PC-3 (cell line): ENCODE results near the gene PDE9A. TPM values are rescaled to one million over a fixed set of nuclear protein-coding genes. Genes with fewer than 3 reads are reported as not detected.

Experiments
- ATAC-seq: fragments of 200-7000 bp; cut with Tn5 transposase; 2 replicates; pipeline ENCODE4 v1.9.1; 2020; ENCODE audit warnings: mild to moderate bottlenecking, moderate library complexity
- BruUV-seq: library from RNA; stranded (reverse); fragments of 400-500 nt; replicated peaks from 2 replicates; lab custom pipeline; 2021; lab: Mats Ljungman, UMichigan
- CTCF ChIA-PET: fragments of 300-600 bp; sonication (Branson Sonifier 250); formaldehyde crosslinking; loops from one replicate; lab custom pipeline; 2022; ENCODE audit warnings: antibody characterized with exemption; lab: Charles Lee
- POLR2A ChIA-PET: fragments of 300-600 bp; sonication (Branson Sonifier 250); formaldehyde crosslinking; loops from one replicate; lab custom pipeline; 2022; ENCODE audit warnings: antibody characterized with exemption; ENCODE audit not compliant: unreplicated experiment; lab: Charles Lee
- DNase-seq: peaks from one replicate; pipeline ENCODE4 v3.0.0-alpha.2; 2015
- H2AFZ ChIP-seq: fragments of 300-600 bp; sonication (generic); 2 replicates; pipeline ENCODE4 v1.6.0; 2016; ENCODE audit warnings: antibody characterized with exemption, low read length
- H3F3A ChIP-seq: fragments of 300-600 bp; sonication (generic); one replicate; pipeline ENCODE4 v1.6.0; 2017; ENCODE audit warnings: antibody characterized with exemption, low read length, control low read depth, mild to moderate bottlenecking; ENCODE audit not compliant: unreplicated experiment
- H3K27ac ChIP-seq: fragments of 300-600 bp; sonication (generic); 2 replicates; pipeline ENCODE4 v1.5.1; 2016; ENCODE audit warnings: mild to moderate bottlenecking, low read length
- H3K27me3 ChIP-seq: fragments of 300-600 bp; sonication (generic); 2 replicates; pipeline ENCODE4 v1.6.1; 2016; ENCODE audit warnings: low read length, mixed read lengths
- H3K36me3 ChIP-seq: fragments of 300-600 bp; sonication (generic); 2 replicates; pipeline ENCODE4 v1.6.1; 2016; ENCODE audit warnings: low read depth, mixed run types, low read length, mixed read lengths
- H3K4me1 ChIP-seq: fragments of 300-600 bp; sonication (generic); 2 replicates; pipeline ENCODE4 v1.5.1; 2016; ENCODE audit warnings: low read length; ENCODE audit not compliant: insufficient read depth
- H3K4me2 ChIP-seq: fragments of 300-600 bp; sonication (generic); 2 replicates; pipeline ENCODE4 v1.6.0; 2016; ENCODE audit warnings: low read length
- H3K4me3 ChIP-seq: fragments of 300-600 bp; sonication (generic); 2 replicates; pipeline ENCODE4 v1.5.1; 2016; ENCODE audit warnings: mild to moderate bottlenecking, low read length, mixed read lengths
- H3K79me2 ChIP-seq: fragments of 300-600 bp; sonication (generic); 2 replicates; pipeline ENCODE4 v1.6.1; 2017; ENCODE audit warnings: low read length, mixed read lengths
- H3K9ac ChIP-seq: fragments of 300-600 bp; sonication (generic); 2 replicates; pipeline ENCODE4 v1.6.0; 2016; ENCODE audit warnings: mild to moderate bottlenecking, low read length
- H3K9me2 ChIP-seq: fragments of 300-600 bp; sonication (generic); replicated peaks from 2 replicates; pipeline ENCODE4 v1.6.1; 2016; ENCODE audit warnings: mixed run types, low read length, mixed read lengths
- H3K9me3 ChIP-seq: fragments of 300-600 bp; sonication (generic); 2 replicates; pipeline ENCODE4 v1.6.1; 2016; ENCODE audit warnings: low read length, mixed read lengths
- H4K20me1 ChIP-seq: fragments of 300-600 bp; sonication (generic); 2 replicates; pipeline ENCODE4 v1.6.1; 2016; ENCODE audit warnings: low read length, mixed read lengths
- CTCF ChIP-seq: fragments of 300-600 bp; sonication (generic); conservative IDR thresholded peaks from 2 replicates; pipeline ENCODE4 v1.5.1; 2017; ENCODE audit warnings: antibody characterized with exemption, low read depth, mild to moderate bottlenecking, low read length
- EZH2 ChIP-seq: fragments of 300-600 bp; sonication (generic); IDR thresholded peaks from one replicate; pipeline ENCODE4 v1.6.1; 2017; ENCODE audit warnings: antibody characterized with exemption, mild to moderate bottlenecking, low read length; ENCODE audit not compliant: unreplicated experiment
- EZH2phosphoT487 ChIP-seq: fragments of 300-600 bp; sonication (generic); IDR thresholded peaks from 2 replicates; pipeline ENCODE4 v1.6.1; 2018; ENCODE audit warnings: mild to moderate bottlenecking, antibody characterized with exemption, low read length, borderline replicate concordance
- intact Hi-C: fragments of 100-400 bp; cut with micrococcal nuclease; formaldehyde crosslinking; loops from 2 replicates; pipeline ENCODE4 v1.9.0; 2023
- total RNA-seq: library from RNA; depleted of rRNA; stranded (reverse); fragments of >200 nt; gene quantifications from 2 replicates; pipeline ENCODE4 v1.2.3, GENCODE V29; 2014

The PDE9A gene
- total RNA-seq, 1 experiment from 2014 or later: 0.33 TPM

- POLR2A ChIA-PET: interaction anchor here (0.6 kb wide), 1 partner anchor 28 kb away, joined by 3 read pairs; no protein-coding TSS in a partner anchor
- H4K20me1 ChIP-seq: no peaks in the 10 kb centered on the region
- no peaks in the 10 kb centered on the region for H3F3A ChIP-seq
- H3K4me1 ChIP-seq: peaks cover 18% of the 10 kb centered on the region
- intact Hi-C loops: no loop called here
- no peaks in the 10 kb centered on the region for H3K9me3 ChIP-seq
- H3K79me2 ChIP-seq: no peaks in the 10 kb centered on the region
- H3K9me2 ChIP-seq: no peaks in the 10 kb centered on the region
- CTCF ChIA-PET: no interaction called here
- BruUV-seq: no TSS peak
- TF ChIP-seq EZH2 (no peak), EZH2phosphoT487 (no peak), CTCF (no peak)
- no peak overlapping the region for H3K27ac ChIP-seq
- H2AFZ ChIP-seq: no peak overlapping the region
- peaks cover 53% of the 10 kb centered on the region for H3K27me3 ChIP-seq
- DNase-seq (no peak), ATAC-seq (no peak)
- no peak overlapping the region for H3K4me3 ChIP-seq
- H3K36me3 ChIP-seq: no peaks in the 10 kb centered on the region
- no peak overlapping the region for H3K9ac ChIP-seq
- H3K4me2 ChIP-seq: no peak overlapping the region
Observed at GRCh38 chr21:42659416-42660117, 6.1 kb downstream of the PDE9A start.

GRCh38 chr21:42660118-42660470 lies 6.7 kb downstream of the PDE9A start:
- POLR2A ChIA-PET: no interaction called here
- Histone ChIP-seq H3K27ac (no peak overlapping the region), H3K4me3 (no peak overlapping the region), H2AFZ (no peak overlapping the region), H3K9me3 (no peaks in the 10 kb centered on the region), H3K9me2 (no peaks in the 10 kb centered on the region), H3K79me2 (no peaks in the 10 kb centered on the region), H3K27me3 (peaks cover 48% of the 10 kb centered on the region), H3K4me1 (peaks cover 17% of the 10 kb centered on the region), H3K36me3 (no peaks in the 10 kb centered on the region), H4K20me1 (no peaks in the 10 kb centered on the region), H3F3A (no peaks in the 10 kb centered on the region), H3K9ac (no peak overlapping the region), H3K4me2 (no peak overlapping the region)
- ATAC-seq: no peak
- TF ChIP-seq CTCF (no peak), EZH2phosphoT487 (no peak), EZH2 (no peak)
- DNase-seq: no peak
- intact Hi-C loops: no loop called here
- BruUV-seq: no TSS peak
- CTCF ChIA-PET: no interaction called here

- peaks cover 5% of the 10 kb centered on the region; the same call in 1 of the 2 replicates for H3K4me1 ChIP-seq
- H2AFZ ChIP-seq: no peak overlapping the region
- TF ChIP-seq EZH2phosphoT487: no peak
- TF ChIP-seq EZH2: no peak
- no peak for TF ChIP-seq CTCF
- H3F3A ChIP-seq: no peaks in the 10 kb centered on the region
- H3K4me2 ChIP-seq: no peak overlapping the region
- H3K36me3 ChIP-seq: no peaks in the 10 kb centered on the region
- H3K9me2 ChIP-seq: no peaks in the 10 kb centered on the region
- no TSS peak for BruUV-seq
- CTCF ChIA-PET: no interaction called here
- H3K27me3 ChIP-seq: peaks cover 31% of the 10 kb centered on the region
- DNase-seq (no peak), ATAC-seq (no peak)
- no peaks in the 10 kb centered on the region for H4K20me1 ChIP-seq
- intact Hi-C loops: no loop called here
- H3K9ac ChIP-seq: no peak overlapping the region
- POLR2A ChIA-PET: no interaction called here
- no peak overlapping the region for H3K4me3 ChIP-seq
- H3K9me3 ChIP-seq: no peaks in the 10 kb centered on the region
- H3K27ac ChIP-seq: no peak overlapping the region
- H3K79me2 ChIP-seq: no peaks in the 10 kb centered on the region
Observed at GRCh38 chr21:42661688-42662429, 8.4 kb downstream of the PDE9A start.
